GM12891 (cell line): ENCODE data around the gene C10orf88.

Experiments
- POLR2A ChIP-seq: IDR thresholded peaks from 2 replicates; pipeline ENCODE4 v1.6.1; 2011; ENCODE audit warnings: low read depth, low read length, control low read depth
- POLR2AphosphoS5 ChIP-seq: IDR thresholded peaks from 2 replicates; pipeline ENCODE4 v1.6.1; 2011; ENCODE audit warnings: low read depth, low read length, control low read depth
- SPI1 ChIP-seq: IDR thresholded peaks from 2 replicates; pipeline ENCODE4 v1.6.1; 2011; ENCODE audit warnings: low read depth, low read length, control low read depth
- TAF1 ChIP-seq: IDR thresholded peaks from 2 replicates; pipeline ENCODE4 v1.6.1; 2011; ENCODE audit warnings: low read depth, low read length, control low read depth

GRCh38 chr10:122992031-122992585 lies 38.1 kb upstream of the C10orf88 start:
- TF ChIP-seq TAF1 (no peak), POLR2AphosphoS5 (no peak), POLR2A (no peak), SPI1 (no peak)
